Endodermal cell (in vitro differentiated cells): ENCODE measurements around the gene HTR1E. TPM values are rescaled to one million over a fixed set of nuclear protein-coding genes. Genes with fewer than 3 reads are reported as not detected.

ENCODE experiments used
- DNase-seq: peaks from one replicate; pipeline ENCODE4 v3.0.0-alpha.2; 2017
- H3K27ac ChIP-seq: 2 replicates; pipeline ENCODE4 v1.5.1; 2013; ENCODE audit warnings: mild to moderate bottlenecking, low read depth, low read length, moderate library complexity
- H3K27me3 ChIP-seq: 2 replicates; pipeline ENCODE4 v1.6.1; 2013; ENCODE audit warnings: mild to moderate bottlenecking, low read length, moderate library complexity; ENCODE audit not compliant: insufficient read depth, control insufficient read depth, poor library complexity, severe bottlenecking
- H3K36me3 ChIP-seq: 2 replicates; pipeline ENCODE4 v1.7.0; 2013; ENCODE audit warnings: mild to moderate bottlenecking, low read length, moderate library complexity; ENCODE audit not compliant: control insufficient read depth, insufficient read depth
- H3K4me1 ChIP-seq: one replicate; pipeline ENCODE4 v1.7.0; 2013; ENCODE audit warnings: low read length; ENCODE audit not compliant: control insufficient read depth, insufficient read depth
- H3K4me3 ChIP-seq: 2 replicates; pipeline ENCODE4 v1.5.1; 2013; ENCODE audit warnings: mild to moderate bottlenecking, low read length, moderate library complexity
- H3K9ac ChIP-seq: 2 replicates; pipeline ENCODE4 v1.6.1; 2013; ENCODE audit warnings: mild to moderate bottlenecking, low read length, moderate library complexity; ENCODE audit not compliant: poor library complexity, severe bottlenecking; ENCODE audit errors: extremely low read depth
- H3K9me3 ChIP-seq: 2 replicates; pipeline ENCODE4 v1.6.1; 2013; ENCODE audit warnings: mild to moderate bottlenecking, low read length, moderate library complexity; ENCODE audit not compliant: control insufficient read depth
- H3K27ac Mint-ChIP-seq: 2 replicates; pipeline ENCODE4 v1.8.0; 2020; ENCODE audit warnings: mixed read lengths
- H3K27me3 Mint-ChIP-seq: 2 replicates; pipeline ENCODE4 v1.8.0; 2021; ENCODE audit warnings: mild to moderate bottlenecking, mixed read lengths; ENCODE audit not compliant: insufficient read depth
- H3K36me3 Mint-ChIP-seq: 2 replicates; pipeline ENCODE4 v1.8.0; 2020; ENCODE audit warnings: low read depth, mixed read lengths
- H3K4me1 Mint-ChIP-seq: 2 replicates; pipeline ENCODE4 v1.8.0; 2020; ENCODE audit warnings: mixed read lengths
- H3K4me3 Mint-ChIP-seq: 2 replicates; pipeline ENCODE4 v1.8.0; 2020; ENCODE audit warnings: mild to moderate bottlenecking, moderate library complexity, mixed read lengths
- H3K9me3 Mint-ChIP-seq: 2 replicates; pipeline ENCODE4 v1.8.0; 2020; ENCODE audit warnings: mild to moderate bottlenecking, mixed read lengths
- CTCF ChIP-seq: fragments of 200-600 bp; sonication (generic); conservative IDR thresholded peaks from 2 replicates; pipeline ENCODE4 v1.5.0; 2021; ENCODE audit warnings: antibody characterized with exemption, mild to moderate bottlenecking
- WGBS, 2 experiments: methylation state at CpG; one replicate each; pipeline versions ENCODE4 v1.1.5 to v1.1.7; 2013; ENCODE audit warnings: missing lambda C conversion rate in 2 of 2, mixed read lengths in 1 of 2; ENCODE audit not compliant: insufficient coverage in 1 of 2, insufficient read length in 1 of 2; 5-methylcytosine and 5-hydroxymethylcytosine counted together
- total RNA-seq, 2 donors: library from RNA; stranded (reverse); fragmentation: NEBNext Ultra II Directional in 1 of 2; extraction: Animal tissue kit (Norgen Biotek cat#: 25700) in 1 of 2; gene quantifications; 2 replicates in 1 of 2; 3 replicates in 1 of 2; pipeline ENCODE4 v1.2.1, GENCODE V29; 2021

HTR1E gene
- total RNA-seq, 2 donors from 2014 or later: 1.3 to 3.6 TPM

- no peak overlapping the region for H3K4me3 ChIP-seq
- DNase-seq: no peak
- Mint-ChIP-seq H3K27ac (no peak overlapping the region), H3K36me3 (peaks cover 2% of the 10 kb centered on the region), H3K4me1 (peaks cover 13% of the 10 kb centered on the region), H3K9me3 (no peaks in the 10 kb centered on the region), H3K4me3 (no peak overlapping the region), H3K27me3 (no peaks in the 10 kb centered on the region)
- no peaks in the 10 kb centered on the region for H3K9me3 ChIP-seq
- no peaks in the 10 kb centered on the region for H3K4me1 ChIP-seq
- H3K27ac ChIP-seq: no peak overlapping the region
- TF ChIP-seq CTCF: no peak
- no peak overlapping the region for H3K9ac ChIP-seq
- H3K27me3 ChIP-seq: no peaks in the 10 kb centered on the region
- 87 to 94% methylated on average over 3 to 8 of the region's 8 CpGs for WGBS, 2 experiments
- peaks cover 6% of the 10 kb centered on the region for H3K36me3 ChIP-seq
Measured at GRCh38 chr6:86961455-86962200, 24.3 kb downstream of the HTR1E start.

GRCh38 chr6:86963352-86963751, 26.0 kb downstream of the HTR1E start:
- peaks cover 2% of the 10 kb centered on the region for H3K36me3 Mint-ChIP-seq

GRCh38 chr6:86964029-86964579, 26.8 kb downstream of the HTR1E start:
- no peak overlapping the region for H3K27ac ChIP-seq
- TF ChIP-seq CTCF: no peak
- DNase-seq: no peak
- H3K27me3 Mint-ChIP-seq: no peaks in the 10 kb centered on the region
- no peaks in the 10 kb centered on the region for H3K36me3 Mint-ChIP-seq
- no peak overlapping the region for H3K9ac ChIP-seq
- H3K9me3 Mint-ChIP-seq: no peaks in the 10 kb centered on the region
- H3K36me3 ChIP-seq: no peaks in the 10 kb centered on the region
- H3K27me3 ChIP-seq: no peaks in the 10 kb centered on the region
- no peaks in the 10 kb centered on the region for H3K4me1 ChIP-seq
- no peak overlapping the region for H3K4me3 ChIP-seq
- H3K9me3 ChIP-seq: no peaks in the 10 kb centered on the region
- H3K27ac Mint-ChIP-seq: no peak overlapping the region
- H3K4me1 Mint-ChIP-seq: peaks cover 13% of the 10 kb centered on the region
- no peak overlapping the region for H3K4me3 Mint-ChIP-seq
- WGBS, 2 experiments: 99 to 100% methylated on average over 3 to 4 of the region's 4 CpGs

More at GRCh38 chr6:86963352-86963751, 26.0 kb downstream of the HTR1E start:
- no peak for TF ChIP-seq CTCF
- Histone ChIP-seq H3K27me3 (no peaks in the 10 kb centered on the region), H3K4me1 (no peaks in the 10 kb centered on the region), H3K9me3 (no peaks in the 10 kb centered on the region), H3K27ac (no peak overlapping the region), H3K9ac (no peak overlapping the region), H3K4me3 (no peak overlapping the region), H3K36me3 (peaks cover 5% of the 10 kb centered on the region)
- Mint-ChIP-seq H3K4me3 (no peak overlapping the region), H3K27me3 (no peaks in the 10 kb centered on the region), H3K9me3 (no peaks in the 10 kb centered on the region), H3K27ac (no peak overlapping the region), H3K4me1 (peaks cover 13% of the 10 kb centered on the region)
- DNase-seq: no peak
- 94 to 100% methylated on average over 1 to 2 of the region's 2 CpGs for WGBS, 2 experiments
